GM12878 (cell line): ENCODE results near the gene ITPRIP. TPM values are rescaled to one million over a fixed set of nuclear protein-coding genes. Genes with fewer than 3 reads are reported as not detected.

ENCODE experiments used
- ATAC-seq: fragments of 200-7000 bp; cut with Tn5 transposase; 3 replicates; pipeline ENCODE4 v1.9.1; 2020; ENCODE audit warnings: mild to moderate bottlenecking, moderate library complexity
- BruUV-seq: library from RNA; stranded (reverse); fragments of 400-500 nt; replicated peaks from 2 replicates; lab custom pipeline; 2021; lab: Mats Ljungman, UMichigan
- CTCF ChIA-PET: fragments of 300-600 bp; sonication (Branson Sonifier 250); formaldehyde crosslinking; extraction: SDS; loops from one replicate; lab custom pipeline; 2021; ENCODE audit warnings: inconsistent platforms; lab: Yijun Ruan, JAX
- POLR2A ChIA-PET: fragments of 350-600 bp; formaldehyde crosslinking; extraction: SDS; loops from one replicate; lab custom pipeline; 2021; ENCODE audit warnings: inconsistent platforms; lab: Charles Lee
- RAD21 ChIA-PET: fragments of 300-600 bp; sonication (Branson Sonifier 250); formaldehyde crosslinking; loops from one replicate; lab custom pipeline; 2023; ENCODE audit warnings: antibody characterized with exemption; ENCODE audit not compliant: unreplicated experiment; lab: Charles Lee
- SMC1A ChIA-PET: fragments of 300-600 bp; sonication (Branson Sonifier 250); formaldehyde crosslinking; loops from one replicate; lab custom pipeline; 2023; ENCODE audit not compliant: unreplicated experiment, uncharacterized antibody; lab: Charles Lee
- DNase-seq: peaks from one replicate; pipeline ENCODE4 v3.0.0-alpha.2; 2011; ENCODE audit warnings: low read depth, low spot score
- FAIRE-seq: peaks from 3 replicates; lab custom pipeline; 2011; peaks lifted over from hg19 to GRCh38; lab: Jason Lieb, UNC
- H2AFZ ChIP-seq: 2 replicates; pipeline ENCODE4 v1.6.0; 2011; ENCODE audit warnings: low read depth, low read length, control low read depth; ENCODE audit not compliant: control insufficient read depth
- H3K27ac ChIP-seq: 2 replicates; pipeline ENCODE4 v1.5.1; 2011; ENCODE audit warnings: control low read depth; ENCODE audit not compliant: control insufficient read depth, insufficient read depth
- H3K27me3 ChIP-seq, 2 experiments: replicated peaks in 1 of 2; 2 replicates each; pipeline versions ENCODE4 v1.6.0 to v1.6.1; 2011; ENCODE audit warnings: low read length in 1 of 2; ENCODE audit not compliant: control insufficient read depth in 2 of 2, insufficient read depth in 2 of 2
- H3K36me3 ChIP-seq, 2 experiments: 2 replicates each; pipeline ENCODE4 v1.5.1; 2011; ENCODE audit warnings: low read length in 1 of 2; ENCODE audit not compliant: control insufficient read depth in 2 of 2, insufficient read depth in 2 of 2
- H3K4me1 ChIP-seq: 2 replicates; pipeline ENCODE4 v1.6.1; 2011; ENCODE audit warnings: mild to moderate bottlenecking, low read length, moderate library complexity, mixed read lengths; ENCODE audit not compliant: control insufficient read depth, insufficient read depth
- H3K4me2 ChIP-seq: 2 replicates; pipeline ENCODE4 v1.6.0; 2011; ENCODE audit warnings: control low read depth; ENCODE audit not compliant: control insufficient read depth, insufficient read depth
- H3K4me3 ChIP-seq: fragments of 200-600 bp; sonication (generic); 2 replicates; pipeline ENCODE4 v1.5.1; 2016
- H3K79me2 ChIP-seq: 2 replicates; pipeline ENCODE4 v1.6.0; 2011; ENCODE audit warnings: low read length; ENCODE audit not compliant: control insufficient read depth, insufficient read depth
- H3K9ac ChIP-seq: 2 replicates; pipeline ENCODE4 v1.8.0; 2011; ENCODE audit warnings: low read length, control low read depth, mixed read lengths; ENCODE audit not compliant: control insufficient read depth, insufficient read depth
- H3K9me3 ChIP-seq: replicated peaks from 3 replicates; pipeline ENCODE4 v1.5.1; 2011; ENCODE audit warnings: mild to moderate bottlenecking, low read length; ENCODE audit not compliant: control insufficient read depth, insufficient read depth
- H4K20me1 ChIP-seq: 2 replicates; pipeline ENCODE4 v1.6.0; 2011; ENCODE audit not compliant: control insufficient read depth, insufficient read depth
- ATF2 ChIP-seq: IDR thresholded peaks from 2 replicates; pipeline ENCODE4 v1.6.1; 2012; ENCODE audit warnings: low read length, inconsistent platforms
- CBX3 ChIP-seq: fragments of 200-600 bp; sonication (generic); IDR thresholded peaks from 2 replicates; pipeline ENCODE4 v1.6.1; 2016; ENCODE audit warnings: low read depth, borderline replicate concordance
- CREB1 ChIP-seq: IDR thresholded peaks from 2 replicates; pipeline ENCODE4 v1.6.1; 2012; ENCODE audit warnings: low read depth, mild to moderate bottlenecking, inconsistent platforms
- CUX1 ChIP-seq: IDR thresholded peaks from 2 replicates; pipeline ENCODE4 v1.6.1; 2012; ENCODE audit warnings: improper control_type of control experiment, low read depth, low read length; ENCODE audit not compliant: insufficient replicate concordance
- EGR1 ChIP-seq, 2 experiments: IDR thresholded peaks; 1 replicate in 1 of 2; 2 replicates in 1 of 2; pipeline ENCODE4 v1.6.1; 2011 to 2012; ENCODE audit warnings: low read depth in 2 of 2, low read length in 2 of 2, borderline replicate concordance in 1 of 2, mild to moderate bottlenecking in 1 of 2, moderate library complexity in 1 of 2
- EZH2 ChIP-seq: IDR thresholded peaks from 2 replicates; pipeline ENCODE4 v1.6.1; 2012; ENCODE audit warnings: low read depth, mild to moderate bottlenecking, control low read depth, inconsistent platforms, low read length, borderline replicate concordance; ENCODE audit not compliant: control insufficient read depth
- FOXM1 ChIP-seq: IDR thresholded peaks from 2 replicates; pipeline ENCODE4 v1.6.1; 2012; ENCODE audit warnings: low read depth, mild to moderate bottlenecking, inconsistent platforms, low read length, moderate library complexity
- HCFC1 ChIP-seq: fragments of 150-350 bp; IDR thresholded peaks from 2 replicates; pipeline ENCODE4 v1.6.1; 2014; ENCODE audit warnings: low read length
- KLF5 ChIP-seq: fragments of 450-650 bp; IDR thresholded peaks from 2 replicates; pipeline ENCODE4 v1.6.1; 2014; ENCODE audit warnings: mild to moderate bottlenecking; ENCODE audit not compliant: partially characterized antibody
- MTA2 ChIP-seq: fragments of 450-650 bp; IDR thresholded peaks from 2 replicates; pipeline ENCODE4 v1.6.1; 2016; ENCODE audit warnings: low read depth, mild to moderate bottlenecking, moderate library complexity
- RUNX3 ChIP-seq: IDR thresholded peaks from 2 replicates; pipeline ENCODE4 v1.6.1; 2012; ENCODE audit warnings: low read length, inconsistent platforms
- SMAD1 ChIP-seq: fragments of 450-650 bp; IDR thresholded peaks from 2 replicates; pipeline ENCODE4 v1.6.1; 2018; ENCODE audit warnings: mild to moderate bottlenecking, low read depth; ENCODE audit not compliant: partially characterized antibody
- SPI1 ChIP-seq: IDR thresholded peaks from 2 replicates; pipeline ENCODE4 v1.6.1; 2011; ENCODE audit warnings: low read depth, mild to moderate bottlenecking, low read length, moderate library complexity, borderline replicate concordance; ENCODE audit not compliant: insufficient read depth
- TCF7 ChIP-seq: IDR thresholded peaks from 2 replicates; pipeline ENCODE4 v1.6.1; 2014; ENCODE audit warnings: antibody characterized with exemption, borderline replicate concordance
- ZNF24 ChIP-seq: fragments of 450-650 bp; IDR thresholded peaks from 2 replicates; pipeline ENCODE4 v1.6.1; 2017; ENCODE audit warnings: antibody characterized with exemption, mild to moderate bottlenecking
- WGBS: methylation state at CpG from one replicate; pipeline ENCODE4 v1.1.6; 2016; ENCODE audit warnings: low lambda C conversion rate; ENCODE audit not compliant: insufficient replicate concordance, insufficient coverage; ENCODE audit errors: missing lambda C conversion rate; 5-methylcytosine and 5-hydroxymethylcytosine counted together
- in situ Hi-C: fragments of 300-500 bp; cut with MboI; formaldehyde crosslinking; loops from 9 replicates; pipeline ENCODE4 v1.14.3; 2018; ENCODE audit warnings: mixed read lengths
- intact Hi-C: fragments of 100-400 bp; cut with micrococcal nuclease; formaldehyde crosslinking; loops from one replicate; pipeline ENCODE4 v1.14.2; 2022; ENCODE audit not compliant: unreplicated experiment
- polyA plus RNA-seq, 11 experiments: library from polyadenylated mRNA; depleted of rRNA in 4 of 11; unstranded in 6 of 11; stranded (reverse) in 5 of 11; fragments of >200 nt; fragmentation: Nextera tagmentation in 4 of 11; fragmentation: Illumina TruSeq in 1 of 11; extraction: Ambion mirVana in 4 of 11; extraction: Trizol in 1 of 11; gene quantifications; 1 replicate in 1 of 11; 2 replicates in 10 of 11; pipeline versions ENCODE4 v1.2.1 to v1.2.3, GENCODE V29; 2011 to 2016; ENCODE audit warnings: inconsistent platforms in 2 of 11, missing spikeins in 2 of 11, low read depth in 1 of 11
- total RNA-seq, 4 experiments: library from RNA; depleted of rRNA in 3 of 4; stranded (reverse); fragments of >200 nt in 3 of 4; fragmentation: Illumina TruSeq in 1 of 4; extraction: Trizol in 1 of 4; gene quantifications; 2 replicates each; pipeline versions ENCODE4 v1.2.1 to v1.2.3, GENCODE V29; 2013 to 2021
- TF ChIP-seq, protein P1 (sequence below): fragments of 450-650 bp; IDR thresholded peaks from 2 replicates; pipeline ENCODE4 v1.6.1; 2014; ENCODE audit warnings: mild to moderate bottlenecking

The ITPRIP gene
- total and polyA plus RNA-seq, 10 of the 15 experiments (the other 5 are each of a cell fraction or from before 2014, with no cell fraction given), result 0.82 to 10.4 (median 5.9) TPM

DNA sequence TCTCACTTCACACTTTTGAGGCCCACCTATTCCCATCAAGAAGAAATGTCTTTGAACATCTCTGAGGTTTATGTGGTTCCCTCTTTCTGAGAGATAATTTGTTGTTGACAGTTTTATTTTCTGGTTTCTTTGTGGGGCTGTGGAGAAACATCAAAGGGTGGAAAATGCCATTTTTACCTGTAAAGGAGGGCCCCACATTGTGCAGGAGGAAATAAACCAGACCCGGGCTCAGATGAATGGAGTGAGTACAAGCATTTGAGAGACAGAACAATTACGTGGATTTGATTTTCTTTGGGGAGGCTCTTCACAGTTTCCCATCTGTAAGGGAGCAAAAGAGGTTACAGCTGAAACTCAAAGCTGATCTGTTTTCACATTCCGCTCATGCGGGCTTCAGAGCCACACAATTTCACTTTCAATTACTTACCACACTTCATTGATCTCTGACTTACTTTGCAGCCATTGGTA lies 29.8 kb downstream of the ITPRIP start:
- FAIRE-seq (no peak), ATAC-seq (peak; percentile 83), DNase-seq (peak; percentile 56)
- peaks cover 26% of the 10 kb centered on the region for H3K4me1 ChIP-seq
- H3K27me3 ChIP-seq, result no peaks in the 10 kb centered on the region
- no peaks in the 10 kb centered on the region for H4K20me1 ChIP-seq
- no peaks in the 10 kb centered on the region for H3K79me2 ChIP-seq
- no peak overlapping the region for H3K9ac ChIP-seq
- peak overlapping the region; percentile 36; the same call in 1 of the 2 replicates for H3K4me3 ChIP-seq
- H3K36me3 ChIP-seq, result peaks cover 2 to 16% of the 10 kb centered on the region in 2 experiments; a peak in 2 of 4 replicates
- ChIA-PET CTCF (interaction anchor here (0.6 to 13.3 kb wide), 8 partner anchors 10 to 419 kb away, joined by 3 to 419 read pairs (median 8); partner anchors contain the start of genes CFAP58 and ITPRIP), RAD21 (interaction anchor here (1.5 to 9.0 kb wide), 4 partner anchors 15 to 43 kb away, joined by 3 to 137 read pairs (median 21); partner anchors contain the start of genes CFAP58 and ITPRIP), SMC1A (interaction anchor here (0.6 to 7.3 kb wide), 7 partner anchors 16 to 1257 kb away, joined by 3 to 187 read pairs (median 4); partner anchors contain the start of genes CFAP58 and ITPRIP), POLR2A (interaction anchor here (2.3 kb wide), 1 partner anchor 43 kb away, joined by 7 read pairs; no protein-coding TSS in a partner anchor)
- no peaks in the 10 kb centered on the region; the same call in 2 of the 3 replicates for H3K9me3 ChIP-seq
- no TSS peak for BruUV-seq
- in situ Hi-C loops, result no loop called here
- 4% methylated on average over 4 of the region's 4 CpGs for whole genome bisulfite sequencing
- H2AFZ ChIP-seq, result no peak overlapping the region; the same call in 1 of the 2 replicates
- peak overlapping the region; percentile 70 for H3K4me2 ChIP-seq
- intact Hi-C loops, result loop anchor here (2.0 kb wide), 1 partner anchor 28 kb away; no protein-coding TSS in a partner anchor
- peak overlapping the region; percentile 13; the same call in 1 of the 2 replicates for H3K27ac ChIP-seq
- TF ChIP-seq MTA2, result peak; percentile 65
- TF ChIP-seq EGR1 (IDR thresholded peaks at IDR 0.05; ENCODE audit: borderline replicate concordance in 1 of 2, low read depth in 2 of 2, low read length in 2 of 2), result no peak
- no peak for TF ChIP-seq SMAD1
- peak; percentile 86 for TF ChIP-seq RUNX3
- no peak for TF ChIP-seq EZH2
- no peak for TF ChIP-seq CREB1
- no peak for TF ChIP-seq KLF5
- no peak for TF ChIP-seq CUX1
- 0 out of 2 replicates have a peak, but pooled peaks have one; percentile 28 for TF ChIP-seq FOXM1
- TF ChIP-seq SPI1, result no peak
- peak; percentile 42; the same call in 1 of the 2 replicates for TF ChIP-seq ATF2
- TF ChIP-seq ZNF24, result no peak
- TF ChIP-seq TCF7, result peak; percentile 74
- TF ChIP-seq HCFC1, result no peak
- TF ChIP-seq, protein P1, sequence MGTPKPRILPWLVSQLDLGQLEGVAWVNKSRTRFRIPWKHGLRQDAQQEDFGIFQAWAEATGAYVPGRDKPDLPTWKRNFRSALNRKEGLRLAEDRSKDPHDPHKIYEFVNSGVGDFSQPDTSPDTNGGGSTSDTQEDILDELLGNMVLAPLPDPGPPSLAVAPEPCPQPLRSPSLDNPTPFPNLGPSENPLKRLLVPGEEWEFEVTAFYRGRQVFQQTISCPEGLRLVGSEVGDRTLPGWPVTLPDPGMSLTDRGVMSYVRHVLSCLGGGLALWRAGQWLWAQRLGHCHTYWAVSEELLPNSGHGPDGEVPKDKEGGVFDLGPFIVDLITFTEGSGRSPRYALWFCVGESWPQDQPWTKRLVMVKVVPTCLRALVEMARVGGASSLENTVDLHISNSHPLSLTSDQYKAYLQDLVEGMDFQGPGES, result no peak
- TF ChIP-seq CBX3, result no peak
